GM12878 (cell line): ENCODE results near the gene DCN. TPM values are rescaled to one million over a fixed set of nuclear protein-coding genes. Genes with fewer than 3 reads are reported as not detected.

Experiments
- ATAC-seq: fragments of 200-7000 bp; cut with Tn5 transposase; 3 replicates; pipeline ENCODE4 v1.9.1; 2020; ENCODE audit warnings: mild to moderate bottlenecking, moderate library complexity
- BruUV-seq: library from RNA; stranded (reverse); fragments of 400-500 nt; replicated peaks from 2 replicates; lab custom pipeline; 2021; lab: Mats Ljungman, UMichigan
- CTCF ChIA-PET: fragments of 300-600 bp; sonication (Branson Sonifier 250); formaldehyde crosslinking; extraction: SDS; loops from one replicate; lab custom pipeline; 2021; ENCODE audit warnings: inconsistent platforms; lab: Yijun Ruan, JAX
- POLR2A ChIA-PET: fragments of 350-600 bp; formaldehyde crosslinking; extraction: SDS; loops from one replicate; lab custom pipeline; 2021; ENCODE audit warnings: inconsistent platforms; lab: Charles Lee
- RAD21 ChIA-PET: fragments of 300-600 bp; sonication (Branson Sonifier 250); formaldehyde crosslinking; loops from one replicate; lab custom pipeline; 2023; ENCODE audit warnings: antibody characterized with exemption; ENCODE audit not compliant: unreplicated experiment; lab: Charles Lee
- SMC1A ChIA-PET: fragments of 300-600 bp; sonication (Branson Sonifier 250); formaldehyde crosslinking; loops from one replicate; lab custom pipeline; 2023; ENCODE audit not compliant: unreplicated experiment, uncharacterized antibody; lab: Charles Lee
- DNase-seq: peaks from one replicate; pipeline ENCODE4 v3.0.0-alpha.2; 2011; ENCODE audit warnings: low read depth, low spot score
- FAIRE-seq: peaks from 3 replicates; lab custom pipeline; 2011; peaks lifted over from hg19 to GRCh38; lab: Jason Lieb, UNC
- H2AFZ ChIP-seq: 2 replicates; pipeline ENCODE4 v1.6.0; 2011; ENCODE audit warnings: low read depth, low read length, control low read depth; ENCODE audit not compliant: control insufficient read depth
- H3K27ac ChIP-seq: 2 replicates; pipeline ENCODE4 v1.5.1; 2011; ENCODE audit warnings: control low read depth; ENCODE audit not compliant: control insufficient read depth, insufficient read depth
- H3K27me3 ChIP-seq, 2 experiments: replicated peaks in 1 of 2; 2 replicates each; pipeline versions ENCODE4 v1.6.0 to v1.6.1; 2011; ENCODE audit warnings: low read length in 1 of 2; ENCODE audit not compliant: control insufficient read depth in 2 of 2, insufficient read depth in 2 of 2
- H3K36me3 ChIP-seq, 2 experiments: 2 replicates each; pipeline ENCODE4 v1.5.1; 2011; ENCODE audit warnings: low read length in 1 of 2; ENCODE audit not compliant: control insufficient read depth in 2 of 2, insufficient read depth in 2 of 2
- H3K4me1 ChIP-seq: 2 replicates; pipeline ENCODE4 v1.6.1; 2011; ENCODE audit warnings: mild to moderate bottlenecking, low read length, moderate library complexity, mixed read lengths; ENCODE audit not compliant: control insufficient read depth, insufficient read depth
- H3K4me2 ChIP-seq: 2 replicates; pipeline ENCODE4 v1.6.0; 2011; ENCODE audit warnings: control low read depth; ENCODE audit not compliant: control insufficient read depth, insufficient read depth
- H3K4me3 ChIP-seq: fragments of 200-600 bp; sonication (generic); 2 replicates; pipeline ENCODE4 v1.5.1; 2016
- H3K79me2 ChIP-seq: 2 replicates; pipeline ENCODE4 v1.6.0; 2011; ENCODE audit warnings: low read length; ENCODE audit not compliant: control insufficient read depth, insufficient read depth
- H3K9ac ChIP-seq: 2 replicates; pipeline ENCODE4 v1.8.0; 2011; ENCODE audit warnings: low read length, control low read depth, mixed read lengths; ENCODE audit not compliant: control insufficient read depth, insufficient read depth
- H3K9me3 ChIP-seq: replicated peaks from 3 replicates; pipeline ENCODE4 v1.5.1; 2011; ENCODE audit warnings: mild to moderate bottlenecking, low read length; ENCODE audit not compliant: control insufficient read depth, insufficient read depth
- H4K20me1 ChIP-seq: 2 replicates; pipeline ENCODE4 v1.6.0; 2011; ENCODE audit not compliant: control insufficient read depth, insufficient read depth
- BCL11A ChIP-seq: IDR thresholded peaks from 2 replicates; pipeline ENCODE4 v1.6.1; 2011; ENCODE audit warnings: low read depth, low read length
- CBX5 ChIP-seq: sonication (generic); IDR thresholded peaks from 2 replicates; pipeline ENCODE4 v1.6.1; 2016; ENCODE audit warnings: low read depth, moderate library complexity, mild to moderate bottlenecking, inconsistent platforms
- CHD2 ChIP-seq: IDR thresholded peaks from 2 replicates; pipeline ENCODE4 v1.6.1; 2011; ENCODE audit warnings: low read depth, low read length, improper control_type of control experiment, borderline replicate concordance
- HDAC6 ChIP-seq: fragments of 200-600 bp; sonication (generic); IDR thresholded peaks from one replicate; pipeline ENCODE4 v1.8.0; 2017; ENCODE audit warnings: antibody characterized with exemption; ENCODE audit not compliant: unreplicated experiment
- MEF2A ChIP-seq: IDR thresholded peaks from 2 replicates; pipeline ENCODE4 v1.6.1; 2011; ENCODE audit warnings: low read depth, mild to moderate bottlenecking, low read length, moderate library complexity; ENCODE audit not compliant: insufficient read depth
- MTA3 ChIP-seq: IDR thresholded peaks from 2 replicates; pipeline ENCODE4 v1.6.1; 2012; ENCODE audit warnings: low read length, inconsistent platforms, borderline replicate concordance
- SREBF2 ChIP-seq: IDR thresholded peaks from 2 replicates; pipeline ENCODE4 v1.6.1; 2012; ENCODE audit warnings: mild to moderate bottlenecking, low read length
- STAT3 ChIP-seq: IDR thresholded peaks from 2 replicates; pipeline ENCODE4 v1.6.1; 2011; ENCODE audit warnings: low read depth, low read length, improper control_type of control experiment
- TARDBP ChIP-seq: IDR thresholded peaks from 2 replicates; pipeline ENCODE4 v1.6.1; 2016; ENCODE audit warnings: borderline replicate concordance
- WGBS: methylation state at CpG from one replicate; pipeline ENCODE4 v1.1.6; 2016; ENCODE audit warnings: low lambda C conversion rate; ENCODE audit not compliant: insufficient replicate concordance, insufficient coverage; ENCODE audit errors: missing lambda C conversion rate; 5-methylcytosine and 5-hydroxymethylcytosine counted together
- in situ Hi-C: fragments of 300-500 bp; cut with MboI; formaldehyde crosslinking; loops from 9 replicates; pipeline ENCODE4 v1.14.3; 2018; ENCODE audit warnings: mixed read lengths
- intact Hi-C: fragments of 100-400 bp; cut with micrococcal nuclease; formaldehyde crosslinking; loops from one replicate; pipeline ENCODE4 v1.14.2; 2022; ENCODE audit not compliant: unreplicated experiment
- polyA plus RNA-seq, 11 experiments: library from polyadenylated mRNA; depleted of rRNA in 4 of 11; unstranded in 6 of 11; stranded (reverse) in 5 of 11; fragments of >200 nt; fragmentation: Nextera tagmentation in 4 of 11; fragmentation: Illumina TruSeq in 1 of 11; extraction: Ambion mirVana in 4 of 11; extraction: Trizol in 1 of 11; gene quantifications; 1 replicate in 1 of 11; 2 replicates in 10 of 11; pipeline versions ENCODE4 v1.2.1 to v1.2.3, GENCODE V29; 2011 to 2016; ENCODE audit warnings: inconsistent platforms in 2 of 11, missing spikeins in 2 of 11, low read depth in 1 of 11
- total RNA-seq, 4 experiments: library from RNA; depleted of rRNA in 3 of 4; stranded (reverse); fragments of >200 nt in 3 of 4; fragmentation: Illumina TruSeq in 1 of 4; extraction: Trizol in 1 of 4; gene quantifications; 2 replicates each; pipeline versions ENCODE4 v1.2.1 to v1.2.3, GENCODE V29; 2013 to 2021
- TF ChIP-seq, protein P1 (sequence below): fragments of 450-650 bp; IDR thresholded peaks from 2 replicates; pipeline ENCODE4 v1.6.1; 2017; ENCODE audit warnings: mild to moderate bottlenecking, low read depth, inconsistent platforms; ENCODE audit not compliant: poor library complexity, severe bottlenecking

The DCN gene
- total and polyA plus RNA-seq, 10 of the 15 experiments (the other 5 are each of a cell fraction or from before 2014, with no cell fraction given) = 0.07 to 2.1 (median 0.75) TPM; not detected in 6

DNA sequence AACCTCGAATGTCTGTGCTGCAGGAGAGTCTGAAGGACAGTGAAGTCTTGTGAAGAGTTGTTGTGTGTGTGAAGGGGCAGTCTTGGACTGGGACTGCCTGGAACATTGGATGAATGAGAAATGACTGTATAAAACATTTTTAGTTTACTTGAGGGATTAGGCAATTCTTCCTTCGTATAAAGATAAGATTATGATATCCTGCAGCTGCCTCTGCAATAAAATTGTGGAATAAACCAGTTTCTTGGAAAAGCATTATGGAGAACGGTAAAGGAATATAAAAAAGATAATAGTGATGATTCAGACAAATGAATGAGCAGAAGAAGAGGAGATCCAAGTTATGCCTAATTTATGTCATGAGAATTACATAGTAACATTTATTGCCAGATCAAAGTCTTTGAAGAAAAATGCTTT is 40.4 kb downstream of the DCN start:
- Histone ChIP-seq H4K20me1 (no peaks in the 10 kb centered on the region), H2AFZ (no peak overlapping the region), H3K4me2 (no peak overlapping the region), H3K9me3 (no peaks in the 10 kb centered on the region), H3K27ac (no peak overlapping the region), H3K4me3 (no peak overlapping the region), H3K4me1 (no peaks in the 10 kb centered on the region), H3K79me2 (no peaks in the 10 kb centered on the region), H3K27me3 (no peaks in the 10 kb centered on the region), H3K9ac (no peak overlapping the region), H3K36me3 (no peaks in the 10 kb centered on the region)
- no TSS peak for BruUV-seq
- ChIA-PET POLR2A (no interaction called here), SMC1A (no interaction called here), CTCF (no interaction called here), RAD21 (no interaction called here)
- WGBS = 0% methylated on average over 3 of the region's 3 CpGs
- intact Hi-C loops = no loop called here
- DNase-seq (no peak), ATAC-seq (no peak), FAIRE-seq (no peak)
- in situ Hi-C loops = no loop called here
- no peak for TF ChIP-seq SREBF2
- TF ChIP-seq CHD2 = no peak
- TF ChIP-seq, protein P1, sequence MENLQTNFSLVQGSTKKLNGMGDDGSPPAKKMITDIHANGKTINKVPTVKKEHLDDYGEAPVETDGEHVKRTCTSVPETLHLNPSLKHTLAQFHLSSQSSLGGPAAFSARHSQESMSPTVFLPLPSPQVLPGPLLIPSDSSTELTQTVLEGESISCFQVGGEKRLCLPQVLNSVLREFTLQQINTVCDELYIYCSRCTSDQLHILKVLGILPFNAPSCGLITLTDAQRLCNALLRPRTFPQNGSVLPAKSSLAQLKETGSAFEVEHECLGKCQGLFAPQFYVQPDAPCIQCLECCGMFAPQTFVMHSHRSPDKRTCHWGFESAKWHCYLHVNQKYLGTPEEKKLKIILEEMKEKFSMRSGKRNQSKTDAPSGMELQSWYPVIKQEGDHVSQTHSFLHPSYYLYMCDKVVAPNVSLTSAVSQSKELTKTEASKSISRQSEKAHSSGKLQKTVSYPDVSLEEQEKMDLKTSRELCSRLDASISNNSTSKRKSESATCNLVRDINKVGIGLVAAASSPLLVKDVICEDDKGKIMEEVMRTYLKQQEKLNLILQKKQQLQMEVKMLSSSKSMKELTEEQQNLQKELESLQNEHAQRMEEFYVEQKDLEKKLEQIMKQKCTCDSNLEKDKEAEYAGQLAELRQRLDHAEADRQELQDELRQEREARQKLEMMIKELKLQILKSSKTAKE = no peak
- TF ChIP-seq TARDBP = no peak
- TF ChIP-seq HDAC6 = no peak
- TF ChIP-seq MTA3 = no peak
- TF ChIP-seq BCL11A = no peak
- TF ChIP-seq MEF2A = no peak
- no peak for TF ChIP-seq STAT3
- TF ChIP-seq CBX5 = no peak
